K562 (cell line): Measurements from ENCODE around the gene PIM3. TPM values are rescaled to one million over a fixed set of nuclear protein-coding genes. Genes with fewer than 3 reads are reported as not detected.

Experiments used
- ATAC-seq: fragments of 200-7000 bp; cut with Tn5 transposase; 3 replicates; pipeline ENCODE4 v1.9.1; 2020; ENCODE audit warnings: moderate library complexity
- BruUV-seq: library from RNA; stranded (reverse); fragments of 400-500 nt; replicated peaks from 2 replicates; lab custom pipeline; 2021; lab: Mats Ljungman, UMichigan
- CTCF ChIA-PET: fragments of 300-600 bp; formaldehyde crosslinking; extraction: SDS; loops from one replicate; lab custom pipeline; 2021; ENCODE audit warnings: low intra/inter-chr PET ratio; lab: Yijun Ruan, JAX
- POLR2A ChIA-PET: fragments of 300-600, 350-650 bp; sonication (Branson Sonifier 250); formaldehyde crosslinking; extraction: SDS; loops from one replicate; lab custom pipeline; 2021; ENCODE audit warnings: antibody characterized with exemption, inconsistent platforms; lab: Yijun Ruan, JAX
- DNase-seq, 4 experiments: peaks; one replicate each; pipeline versions ENCODE4 v3.0.0 to v3.0.0-alpha.2; 2011 to 2018; ENCODE audit warnings: low spot score in 3 of 4, mixed read lengths in 3 of 4; ENCODE audit errors: extremely low read depth in 1 of 4
- FAIRE-seq: peaks from 2 replicates; lab custom pipeline; 2011; peaks lifted over from hg19 to GRCh38; lab: Jason Lieb, UNC
- H2AFZ ChIP-seq: 2 replicates; pipeline ENCODE4 v1.6.0; 2011; ENCODE audit warnings: low read depth, low read length, control low read depth, inconsistent platforms
- H3K27ac ChIP-seq: fragments of 200-600 bp; 3 replicates; pipeline ENCODE4 v1.8.0; 2011; ENCODE audit warnings: low read depth, mild to moderate bottlenecking, control low read depth, inconsistent platforms, low read length, moderate library complexity, mixed read lengths; ENCODE audit errors: extremely low read depth
- H3K27me3 ChIP-seq, 2 experiments: fragments of 300-600 bp in 1 of 2; 2 replicates in 1 of 2; 3 replicates in 1 of 2; pipeline versions ENCODE4 v1.6.0 to v1.8.0; 2011; ENCODE audit warnings: inconsistent platforms in 2 of 2, low read length in 2 of 2, mild to moderate bottlenecking in 1 of 2, mixed read lengths in 1 of 2, moderate library complexity in 1 of 2; ENCODE audit not compliant: control insufficient read depth in 2 of 2, insufficient read depth in 2 of 2
- H3K36me3 ChIP-seq: fragments of 300-600 bp; 3 replicates; pipeline ENCODE4 v1.8.0; 2011; ENCODE audit warnings: mild to moderate bottlenecking, low read length, inconsistent platforms; ENCODE audit not compliant: control insufficient read depth, insufficient read depth
- H3K4me1 ChIP-seq, 2 experiments: fragments of 200-600 bp in 1 of 2; replicated peaks in 1 of 2; 2 replicates in 1 of 2; 3 replicates in 1 of 2; pipeline versions ENCODE4 v1.5.1 to v1.8.0; 2011; ENCODE audit warnings: inconsistent platforms in 2 of 2, low read length in 2 of 2, mild to moderate bottlenecking in 1 of 2, mixed read lengths in 1 of 2, moderate library complexity in 1 of 2; ENCODE audit not compliant: control insufficient read depth in 2 of 2, insufficient read depth in 2 of 2
- H3K4me2 ChIP-seq: 2 replicates; pipeline ENCODE4 v1.6.1; 2011; ENCODE audit warnings: low read length, control low read depth, inconsistent platforms, mixed read lengths; ENCODE audit not compliant: insufficient read depth
- H3K4me3 ChIP-seq: fragments of 200-600 bp; sonication (generic), shearing (Covaris generic); 2 replicates; pipeline ENCODE4 v1.5.1; 2016; ENCODE audit warnings: control low read depth, inconsistent platforms
- H3K79me2 ChIP-seq: fragments of 200-600 bp; 3 replicates; pipeline ENCODE4 v1.8.0; 2011; ENCODE audit warnings: low read length, inconsistent platforms; ENCODE audit not compliant: control insufficient read depth, insufficient read depth
- H3K9ac ChIP-seq, 2 experiments: 2 replicates each; pipeline versions ENCODE4 v1.6.0 to v1.6.1; 2011; ENCODE audit warnings: low read depth in 2 of 2, low read length in 2 of 2, control low read depth in 1 of 2, inconsistent platforms in 1 of 2, mild to moderate bottlenecking in 1 of 2, mixed read lengths in 1 of 2; ENCODE audit not compliant: insufficient read depth in 1 of 2
- H3K9me1 ChIP-seq: one replicate; pipeline ENCODE4 v1.6.0; 2011; ENCODE audit warnings: inconsistent platforms, mild to moderate bottlenecking, low read length, moderate library complexity; ENCODE audit not compliant: control insufficient read depth, insufficient read depth
- H3K9me3 ChIP-seq: replicated peaks from 2 replicates; pipeline ENCODE4 v1.5.1; 2011; ENCODE audit warnings: low read depth, low read length, inconsistent platforms; ENCODE audit not compliant: control insufficient read depth, insufficient read depth
- H4K20me1 ChIP-seq: replicated peaks from 2 replicates; pipeline ENCODE4 v1.6.1; 2011; ENCODE audit warnings: low read length, inconsistent platforms, mixed read lengths; ENCODE audit not compliant: control insufficient read depth, insufficient read depth
- MAFK ChIP-seq: IDR thresholded peaks from 2 replicates; pipeline ENCODE4 v1.6.1; 2011; ENCODE audit warnings: low read length, improper control_type of control experiment
- MBD2 ChIP-seq: sonication (generic); IDR thresholded peaks from 2 replicates; pipeline ENCODE4 v1.6.1; 2016; ENCODE audit warnings: low read depth, borderline replicate concordance
- NFRKB ChIP-seq: fragments of 450-650 bp; IDR thresholded peaks from 2 replicates; pipeline ENCODE4 v1.6.1; 2016; ENCODE audit warnings: low read depth
- OTX1 ChIP-seq: fragments of 450-650 bp; formaldehyde crosslinking; IDR thresholded peaks from 2 replicates; pipeline ENCODE4 v1.4.0; 2022; ENCODE audit warnings: mild to moderate bottlenecking
- SNRNP70 ChIP-seq: fragments of 200-400 bp; formaldehyde crosslinking; optimal IDR thresholded peaks from 2 replicates; pipeline ENCODE3; 2017; ENCODE audit warnings: low read depth, low read length
- ZNF764 ChIP-seq: fragments of 250-450 bp; sonication (Bioruptor Pico); IDR thresholded peaks from 2 replicates; pipeline ENCODE4 v1.4.0; 2020; ENCODE audit warnings: low read depth, mild to moderate bottlenecking, moderate library complexity
- WGBS: fragments of 100-300 bp; shearing (Covaris generic); methylation state at CpG from one replicate; pipeline ENCODE4 v1.1.6; 2016; ENCODE audit warnings: low coverage, mixed read lengths; ENCODE audit not compliant: insufficient coverage; ENCODE audit errors: missing lambda C conversion rate; 5-methylcytosine and 5-hydroxymethylcytosine counted together
- in situ Hi-C: fragments of 300-500 bp; cut with MboI; formaldehyde crosslinking; loops from 4 replicates; pipeline ENCODE4 v1.15.0; 2018; ENCODE audit warnings: inconsistent platforms, mixed read lengths
- intact Hi-C: fragments of 100-400 bp; cut with micrococcal nuclease; formaldehyde crosslinking; loops from 2 replicates; pipeline ENCODE4 v1.14.2; 2022
- polyA plus RNA-seq, 8 experiments: library from polyadenylated mRNA; depleted of rRNA in 4 of 8; stranded (reverse) in 5 of 8; unstranded in 3 of 8; fragments of >200 nt; fragmentation: Nextera tagmentation in 2 of 8; fragmentation: Illumina TruSeq in 1 of 8; extraction: Ambion mirVana in 2 of 8; extraction: Trizol in 1 of 8; gene quantifications; 2 replicates each; pipeline versions ENCODE4 v1.2.1 to v1.2.3, GENCODE V29; 2011 to 2014; ENCODE audit warnings: inconsistent platforms in 1 of 8, missing spikeins in 1 of 8
- total RNA-seq, 7 experiments: library from RNA; depleted of rRNA in 6 of 7; stranded (reverse); fragments of >200 nt in 6 of 7; fragmentation: Illumina TruSeq in 2 of 7; extraction: Trizol in 2 of 7; gene quantifications; 2 replicates each; pipeline versions ENCODE4 v1.2.1 to v1.2.3, GENCODE V29; 2011 to 2021; ENCODE audit warnings: low replicate concordance in 1 of 7
- TF ChIP-seq, protein P1 (sequence below): sonication (generic); formaldehyde crosslinking; IDR thresholded peaks from 2 replicates; pipeline ENCODE4 v1.8.1; 2023; ENCODE audit warnings: mild to moderate bottlenecking, missing genetic modification reagents
- TF ChIP-seq, protein P2 (sequence below): IDR thresholded peaks from 2 replicates; pipeline ENCODE4 v1.6.1; 2016; ENCODE audit warnings: missing genetic modification characterization, missing compliant biosample characterization

Gene PIM3
- total and polyA plus RNA-seq, 9 of the 15 experiments (the other 6 are each of a cell fraction or from before 2014, with no cell fraction given), result 0.24 to 40.5 (median 5.3) TPM

DNA sequence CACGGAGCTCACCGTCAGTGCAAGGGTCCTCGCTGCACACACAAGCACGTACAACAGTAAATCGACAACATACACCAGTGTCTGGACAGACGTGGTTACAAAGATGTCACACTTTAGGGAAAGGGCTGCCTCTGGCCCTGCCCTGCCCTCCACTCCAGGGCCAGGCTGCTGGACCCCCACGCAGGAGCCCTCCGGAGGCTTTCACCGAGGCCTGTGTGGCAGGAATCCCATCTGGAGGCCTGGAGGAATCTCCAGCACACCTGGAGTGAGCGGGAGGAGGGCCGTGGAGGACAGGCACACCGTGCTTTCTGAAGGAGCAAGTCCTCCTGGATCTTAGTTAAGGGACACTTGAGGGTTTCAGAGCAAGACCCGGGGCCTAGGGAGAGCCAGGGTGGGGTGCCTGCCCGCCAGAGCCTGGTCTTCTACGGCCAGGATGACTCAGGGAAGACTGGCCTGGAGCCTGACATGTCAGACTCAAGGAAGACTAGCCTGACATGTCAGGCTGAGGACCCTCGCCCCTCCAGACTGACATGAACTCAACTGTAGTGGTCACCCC is 2.1 kb upstream of the PIM3 start:
- Histone ChIP-seq H3K27me3 (no peaks in the 10 kb centered on the region), H3K4me1 (peaks cover 18 to 84% of the 10 kb centered on the region in 2 experiments), H3K9ac (peak overlapping the region; percentile 88 to 95; a peak in 3 of 4 replicates), H3K36me3 (peaks cover 17% of the 10 kb centered on the region; the same call in 1 of the 3 replicates), H3K27ac (peak overlapping the region; percentile 94; the same call in 1 of the 3 replicates), H3K79me2 (peaks cover 35% of the 10 kb centered on the region), H3K4me3 (no peak overlapping the region), H3K4me2 (no peak overlapping the region), H4K20me1 (peaks cover 15% of the 10 kb centered on the region), H3K9me3 (no peaks in the 10 kb centered on the region), H2AFZ (no peak overlapping the region), H3K9me1 (no peaks in the 10 kb centered on the region)
- no peak for ATAC-seq
- POLR2A ChIA-PET, result interaction anchor here (0.6 to 1.1 kb wide), 2 partner anchors 13 to 15 kb away, joined by 5 read pairs; no protein-coding TSS in a partner anchor
- 71% methylated on average over 12 of the region's 16 CpGs for WGBS
- in situ Hi-C loops, result no loop called here
- CTCF ChIA-PET, result no interaction called here
- FAIRE-seq, result no peak
- intact Hi-C loops, result no loop called here
- TF ChIP-seq ZNF764 (CRISPR knock-in tag), result no peak
- no peak for TF ChIP-seq OTX1 (CRISPR knock-in tag)
- TF ChIP-seq SNRNP70, result no peak
- no peak for TF ChIP-seq MAFK
- TF ChIP-seq, protein P1, sequence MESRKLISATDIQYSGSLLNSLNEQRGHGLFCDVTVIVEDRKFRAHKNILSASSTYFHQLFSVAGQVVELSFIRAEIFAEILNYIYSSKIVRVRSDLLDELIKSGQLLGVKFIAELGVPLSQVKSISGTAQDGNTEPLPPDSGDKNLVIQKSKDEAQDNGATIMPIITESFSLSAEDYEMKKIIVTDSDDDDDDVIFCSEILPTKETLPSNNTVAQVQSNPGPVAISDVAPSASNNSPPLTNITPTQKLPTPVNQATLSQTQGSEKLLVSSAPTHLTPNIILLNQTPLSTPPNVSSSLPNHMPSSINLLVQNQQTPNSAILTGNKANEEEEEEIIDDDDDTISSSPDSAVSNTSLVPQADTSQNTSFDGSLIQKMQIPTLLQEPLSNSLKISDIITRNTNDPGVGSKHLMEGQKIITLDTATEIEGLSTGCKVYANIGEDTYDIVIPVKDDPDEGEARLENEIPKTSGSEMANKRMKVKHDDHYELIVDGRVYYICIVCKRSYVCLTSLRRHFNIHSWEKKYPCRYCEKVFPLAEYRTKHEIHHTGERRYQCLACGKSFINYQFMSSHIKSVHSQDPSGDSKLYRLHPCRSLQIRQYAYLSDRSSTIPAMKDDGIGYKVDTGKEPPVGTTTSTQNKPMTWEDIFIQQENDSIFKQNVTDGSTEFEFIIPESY (CRISPR knock-in tag), result no peak
- TF ChIP-seq, protein P2, sequence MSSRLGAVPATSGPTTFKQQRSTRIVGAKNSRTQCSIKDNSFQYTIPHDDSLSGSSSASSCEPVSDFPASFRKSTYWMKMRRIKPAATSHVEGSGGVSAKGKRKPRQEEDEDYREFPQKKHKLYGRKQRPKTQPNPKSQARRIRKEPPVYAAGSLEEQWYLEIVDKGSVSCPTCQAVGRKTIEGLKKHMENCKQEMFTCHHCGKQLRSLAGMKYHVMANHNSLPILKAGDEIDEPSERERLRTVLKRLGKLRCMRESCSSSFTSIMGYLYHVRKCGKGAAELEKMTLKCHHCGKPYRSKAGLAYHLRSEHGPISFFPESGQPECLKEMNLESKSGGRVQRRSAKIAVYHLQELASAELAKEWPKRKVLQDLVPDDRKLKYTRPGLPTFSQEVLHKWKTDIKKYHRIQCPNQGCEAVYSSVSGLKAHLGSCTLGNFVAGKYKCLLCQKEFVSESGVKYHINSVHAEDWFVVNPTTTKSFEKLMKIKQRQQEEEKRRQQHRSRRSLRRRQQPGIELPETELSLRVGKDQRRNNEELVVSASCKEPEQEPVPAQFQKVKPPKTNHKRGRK, result no peak
- no peak for TF ChIP-seq MBD2
- no peak for TF ChIP-seq NFRKB
- no peak for DNase-seq
- no TSS peak for BruUV-seq
